WTC11 (cell line): ENCODE measurements around the gene MRPL20.

Experiments
- ATF3 ChIP-seq: sonication (generic); formaldehyde crosslinking; conservative IDR thresholded peaks from 2 replicates; pipeline ENCODE4 v1.8.1; 2022; ENCODE audit warnings: mild to moderate bottlenecking, missing genetic modification reagents
- CTCF ChIP-seq: fragments of 200-600 bp; IDR thresholded peaks from 2 replicates; pipeline ENCODE4 v1.8.0; 2022; ENCODE audit warnings: antibody characterized with exemption
- E2F4 ChIP-seq: sonication (generic); formaldehyde crosslinking; IDR thresholded peaks from 2 replicates; pipeline ENCODE4 v1.8.1; 2022; ENCODE audit warnings: low read depth, mild to moderate bottlenecking, moderate library complexity, missing genetic modification reagents, borderline replicate concordance
- FOXJ3 ChIP-seq: sonication (generic); formaldehyde crosslinking; IDR thresholded peaks from 2 replicates; pipeline ENCODE4 v1.9.0; 2021; ENCODE audit warnings: missing genetic modification reagents, mild to moderate bottlenecking, borderline replicate concordance
- IRF2 ChIP-seq: sonication (generic); formaldehyde crosslinking; IDR thresholded peaks from 2 replicates; pipeline ENCODE4 v1.8.0; 2022; ENCODE audit warnings: low read depth, missing genetic modification reagents, borderline replicate concordance
- MAX ChIP-seq: sonication (generic); formaldehyde crosslinking; IDR thresholded peaks from 2 replicates; pipeline ENCODE4 v1.8.0; 2022; ENCODE audit warnings: mild to moderate bottlenecking, missing genetic modification reagents
- MLX ChIP-seq: sonication (generic); formaldehyde crosslinking; IDR thresholded peaks from 2 replicates; pipeline ENCODE4 v1.8.1; 2023; ENCODE audit warnings: mild to moderate bottlenecking, missing genetic modification reagents, moderate library complexity
- NR2C2 ChIP-seq: sonication (generic); formaldehyde crosslinking; IDR thresholded peaks from 2 replicates; pipeline ENCODE4 v1.8.0; 2022; ENCODE audit warnings: mild to moderate bottlenecking, missing genetic modification reagents
- ZMAT4 ChIP-seq: fragments of 250-450 bp; sonication (Bioruptor Pico); IDR thresholded peaks from 2 replicates; pipeline ENCODE4 v1.9.0; 2021; ENCODE audit warnings: mild to moderate bottlenecking
- ZNF121 ChIP-seq: sonication (generic); formaldehyde crosslinking; IDR thresholded peaks from 2 replicates; pipeline ENCODE4 v1.8.0; 2023; ENCODE audit warnings: missing genetic modification reagents

GRCh38 chr1:1356166-1356795 lies 50.8 kb downstream of the MRPL20 start:
- TF ChIP-seq IRF2 (CRISPR knock-in tag) (no peak), NR2C2 (no peak), E2F4 (no peak), CTCF (no peak), MLX (CRISPR knock-in tag) (no peak), ATF3 (CRISPR knock-in tag) (no peak), ZMAT4 (no peak), MAX (CRISPR knock-in tag) (no peak), ZNF121 (CRISPR knock-in tag) (no peak), FOXJ3 (CRISPR knock-in tag) (no peak)
